GM12891 (cell line): ENCODE measurements around the gene PRKAG1.

ENCODE experiments used
- POLR2A ChIP-seq: IDR thresholded peaks from 2 replicates; pipeline ENCODE4 v1.6.1; 2011; ENCODE audit warnings: low read depth, low read length, control low read depth
- POLR2AphosphoS5 ChIP-seq: IDR thresholded peaks from 2 replicates; pipeline ENCODE4 v1.6.1; 2011; ENCODE audit warnings: low read depth, low read length, control low read depth
- POU2F2 ChIP-seq: IDR thresholded peaks from 2 replicates; pipeline ENCODE4 v1.6.1; 2011; ENCODE audit warnings: low read depth, mild to moderate bottlenecking, control low read depth, low read length, moderate library complexity
- SPI1 ChIP-seq: IDR thresholded peaks from 2 replicates; pipeline ENCODE4 v1.6.1; 2011; ENCODE audit warnings: low read depth, low read length, control low read depth

- TF ChIP-seq POLR2A (no peak), POLR2AphosphoS5 (no peak), SPI1 (no peak), POU2F2 (no peak)
Measured at GRCh38 chr12:49036029-49036428, 17.5 kb upstream of the PRKAG1 start.
